Hepatocyte (in vitro differentiated cells): Measurements from ENCODE around the gene EIF4ENIF1. TPM values are rescaled to one million over a fixed set of nuclear protein-coding genes. Genes with fewer than 3 reads are reported as not detected.

Experiments used
- DNase-seq: peaks from one replicate; pipeline ENCODE4 v3.0.0-alpha.2; 2016; ENCODE audit warnings: low spot score
- H2AFZ ChIP-seq: fragments of 200-600 bp; sonication (generic); 2 replicates; pipeline ENCODE4 v1.6.0; 2016; ENCODE audit warnings: antibody characterized with exemption, mild to moderate bottlenecking
- H3K27ac ChIP-seq: fragments of 200-600 bp; sonication (generic); 2 replicates; pipeline ENCODE4 v1.5.1; 2016; ENCODE audit warnings: mild to moderate bottlenecking
- H3K27me3 ChIP-seq: fragments of 200-600 bp; sonication (generic); 2 replicates; pipeline ENCODE4 v1.6.1; 2016
- H3K36me3 ChIP-seq: fragments of 200-600 bp; sonication (generic); replicated peaks from 2 replicates; pipeline ENCODE4 v1.5.1; 2016; ENCODE audit warnings: low read depth; ENCODE audit not compliant: insufficient read depth
- H3K4me1 ChIP-seq: fragments of 200-600 bp; sonication (generic); 2 replicates; pipeline ENCODE4 v1.5.1; 2016; ENCODE audit warnings: mild to moderate bottlenecking, moderate library complexity; ENCODE audit not compliant: insufficient read depth
- H3K4me2 ChIP-seq: fragments of 200-600 bp; sonication (generic); 2 replicates; pipeline ENCODE4 v1.6.0; 2016
- H3K4me3 ChIP-seq: fragments of 200-600 bp; sonication (generic); 2 replicates; pipeline ENCODE4 v1.5.1; 2016; ENCODE audit warnings: mild to moderate bottlenecking
- H3K79me2 ChIP-seq: fragments of 200-600 bp; sonication (generic); 2 replicates; pipeline ENCODE4 v1.6.0; 2017; ENCODE audit warnings: mild to moderate bottlenecking
- H3K9me2 ChIP-seq: fragments of 200-600 bp; sonication (generic); replicated peaks from 2 replicates; pipeline ENCODE4 v1.6.0; 2017; ENCODE audit warnings: mild to moderate bottlenecking; ENCODE audit not compliant: insufficient read depth
- H3K9me3 ChIP-seq: fragments of 200-600 bp; sonication (generic); 2 replicates; pipeline ENCODE4 v1.5.1; 2016; ENCODE audit warnings: low read depth, mild to moderate bottlenecking
- H4K20me1 ChIP-seq: fragments of 200-600 bp; sonication (generic); 2 replicates; pipeline ENCODE4 v1.6.0; 2016; ENCODE audit warnings: mild to moderate bottlenecking; ENCODE audit not compliant: insufficient read depth, poor library complexity, severe bottlenecking
- EZH2 ChIP-seq: fragments of 200-600 bp; sonication (generic); IDR thresholded peaks from 2 replicates; pipeline ENCODE4 v1.6.1; 2016; ENCODE audit warnings: antibody characterized with exemption, mild to moderate bottlenecking, borderline replicate concordance
- EZH2phosphoT487 ChIP-seq: fragments of 200-600 bp; sonication (generic); IDR thresholded peaks from one replicate; pipeline ENCODE4 v1.6.1; 2018; ENCODE audit warnings: antibody characterized with exemption, mild to moderate bottlenecking, low read depth, moderate library complexity; ENCODE audit not compliant: unreplicated experiment, severe bottlenecking
- WGBS: methylation state at CpG from one replicate; pipeline ENCODE4 v1.1.6; 2016; ENCODE audit warnings: low lambda C conversion rate; ENCODE audit errors: missing lambda C conversion rate; 5-methylcytosine and 5-hydroxymethylcytosine counted together
- polyA plus RNA-seq: library from polyadenylated mRNA; unstranded; fragments of >200 nt; fragmentation: Nextera tagmentation; extraction: Ambion mirVana; gene quantifications from 2 replicates; pipeline ENCODE4 v1.2.1, GENCODE V29; 2016
- total RNA-seq: library from RNA; depleted of rRNA; stranded (reverse); fragments of >200 nt; gene quantifications from 2 replicates; pipeline ENCODE4 v1.2.3, GENCODE V29; 2014
- TF ChIP-seq, protein P1 (sequence below): fragments of 200-600 bp; sonication (generic); IDR thresholded peaks from 2 replicates; pipeline ENCODE4 v1.5.1; 2016; ENCODE audit warnings: antibody characterized with exemption, mild to moderate bottlenecking; ENCODE audit not compliant: poor library complexity

EIF4ENIF1 gene
- total and polyA plus RNA-seq, 2 experiments from 2014 or later, result 9.2 to 13.3 TPM

DNA sequence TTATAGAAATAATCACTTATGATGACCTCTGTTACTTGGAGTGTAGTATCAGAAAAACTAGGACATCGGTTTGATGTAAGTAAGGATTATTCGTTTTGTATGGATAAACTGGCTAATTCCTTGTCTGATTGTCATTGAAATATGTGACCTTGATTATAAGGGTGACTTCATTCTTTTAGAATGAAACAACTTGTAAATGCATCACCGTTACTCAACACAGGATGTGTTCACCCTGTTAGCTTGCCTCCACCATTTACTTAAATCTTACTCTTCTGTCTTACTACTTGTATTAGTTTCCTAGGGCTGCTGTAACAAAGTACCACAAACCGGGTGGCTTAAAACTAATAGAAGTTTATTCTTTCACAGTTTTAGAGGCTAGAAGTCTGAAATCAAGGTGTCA, 14.6 kb upstream of the EIF4ENIF1 start:
- Histone ChIP-seq H3K27me3 (no peaks in the 10 kb centered on the region), H3K4me1 (no peaks in the 10 kb centered on the region), H3K79me2 (peaks cover 6% of the 10 kb centered on the region), H3K4me2 (no peak overlapping the region), H3K36me3 (no peaks in the 10 kb centered on the region), H3K9me3 (no peaks in the 10 kb centered on the region), H3K9me2 (no peaks in the 10 kb centered on the region), H3K27ac (no peak overlapping the region), H3K4me3 (no peak overlapping the region), H4K20me1 (no peaks in the 10 kb centered on the region), H2AFZ (no peak overlapping the region)
- TF ChIP-seq EZH2 (no peak), EZH2phosphoT487 (no peak)
- TF ChIP-seq, protein P1, sequence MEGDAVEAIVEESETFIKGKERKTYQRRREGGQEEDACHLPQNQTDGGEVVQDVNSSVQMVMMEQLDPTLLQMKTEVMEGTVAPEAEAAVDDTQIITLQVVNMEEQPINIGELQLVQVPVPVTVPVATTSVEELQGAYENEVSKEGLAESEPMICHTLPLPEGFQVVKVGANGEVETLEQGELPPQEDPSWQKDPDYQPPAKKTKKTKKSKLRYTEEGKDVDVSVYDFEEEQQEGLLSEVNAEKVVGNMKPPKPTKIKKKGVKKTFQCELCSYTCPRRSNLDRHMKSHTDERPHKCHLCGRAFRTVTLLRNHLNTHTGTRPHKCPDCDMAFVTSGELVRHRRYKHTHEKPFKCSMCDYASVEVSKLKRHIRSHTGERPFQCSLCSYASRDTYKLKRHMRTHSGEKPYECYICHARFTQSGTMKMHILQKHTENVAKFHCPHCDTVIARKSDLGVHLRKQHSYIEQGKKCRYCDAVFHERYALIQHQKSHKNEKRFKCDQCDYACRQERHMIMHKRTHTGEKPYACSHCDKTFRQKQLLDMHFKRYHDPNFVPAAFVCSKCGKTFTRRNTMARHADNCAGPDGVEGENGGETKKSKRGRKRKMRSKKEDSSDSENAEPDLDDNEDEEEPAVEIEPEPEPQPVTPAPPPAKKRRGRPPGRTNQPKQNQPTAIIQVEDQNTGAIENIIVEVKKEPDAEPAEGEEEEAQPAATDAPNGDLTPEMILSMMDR, result no peak
- WGBS, result 83% methylated on average over 4 of the region's 4 CpGs
- no peak for DNase-seq

DNA sequence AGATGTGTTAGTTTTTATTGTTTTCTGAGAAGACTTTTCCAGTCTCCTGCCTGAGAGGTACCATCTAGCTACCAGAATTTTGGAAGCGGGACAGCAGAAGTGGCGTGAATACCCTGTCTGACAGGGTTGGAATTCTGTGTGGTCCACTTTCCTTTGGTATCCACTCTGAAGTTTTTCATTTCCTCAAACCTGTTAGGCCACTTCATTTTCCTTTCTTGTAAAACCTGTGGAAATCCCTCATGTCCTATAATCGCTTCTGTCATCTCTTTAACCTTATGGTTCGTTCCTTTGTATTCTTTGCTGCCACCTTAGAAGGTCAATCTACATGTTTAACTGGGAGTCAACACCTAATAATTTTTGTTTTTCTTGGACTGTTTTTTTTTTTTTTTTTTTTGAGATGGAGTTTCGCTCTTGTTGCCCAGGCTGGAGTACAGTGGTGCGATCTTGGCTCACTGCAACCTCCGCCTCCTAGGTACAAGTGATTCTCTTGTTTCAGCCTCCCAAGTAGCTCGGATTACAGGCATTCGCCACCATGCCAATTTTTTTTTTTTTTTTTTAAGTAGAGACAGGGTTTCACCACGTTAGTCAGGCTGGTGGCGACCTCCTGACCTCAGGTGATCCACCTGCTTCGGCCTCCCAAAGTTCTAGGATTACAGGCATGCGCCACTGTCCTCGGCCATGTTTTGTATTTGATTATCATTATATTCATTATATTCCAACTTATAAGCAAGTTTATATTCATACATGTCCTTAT, 13.7 kb upstream of the EIF4ENIF1 start:
- H3K27ac ChIP-seq, result no peak overlapping the region
- H3K9me2 ChIP-seq, result no peaks in the 10 kb centered on the region
- H4K20me1 ChIP-seq, result no peaks in the 10 kb centered on the region
- H3K79me2 ChIP-seq, result peaks cover 6% of the 10 kb centered on the region
- no peaks in the 10 kb centered on the region for H3K4me1 ChIP-seq
- TF ChIP-seq, protein P1, result no peak
- H3K9me3 ChIP-seq, result no peaks in the 10 kb centered on the region
- WGBS, result 78% methylated on average over 14 of the region's 14 CpGs
- no peak overlapping the region for H3K4me3 ChIP-seq
- no peaks in the 10 kb centered on the region for H3K36me3 ChIP-seq
- no peak overlapping the region for H2AFZ ChIP-seq
- no peaks in the 10 kb centered on the region for H3K27me3 ChIP-seq
- no peak overlapping the region for H3K4me2 ChIP-seq
- no peak for DNase-seq

DNA sequence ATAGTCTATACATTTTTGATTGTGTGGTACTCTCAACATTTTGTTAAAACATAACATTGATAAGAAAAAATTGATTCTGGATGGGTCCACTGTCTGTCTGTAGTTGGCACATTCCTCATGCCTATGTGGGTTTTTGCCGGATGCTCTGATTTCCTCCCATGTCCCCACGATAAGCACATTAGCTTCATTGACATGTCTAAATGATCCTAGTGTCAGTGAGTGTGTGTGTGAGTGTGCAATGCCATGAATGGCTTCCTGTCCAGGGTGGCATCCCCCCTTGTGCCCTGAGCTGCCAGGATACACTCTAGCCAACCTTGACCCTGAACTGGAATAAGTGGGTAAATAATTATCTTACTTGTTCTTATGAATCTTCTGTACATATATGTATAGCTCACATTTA, 12.1 kb upstream of the EIF4ENIF1 start:
- no peak for DNase-seq
- WGBS, result 93% methylated on average over 2 of the region's 2 CpGs
- Histone ChIP-seq H3K27me3 (no peaks in the 10 kb centered on the region), H3K9me3 (no peaks in the 10 kb centered on the region), H3K4me3 (no peak overlapping the region), H3K79me2 (peaks cover 20% of the 10 kb centered on the region), H4K20me1 (no peaks in the 10 kb centered on the region), H3K27ac (no peak overlapping the region), H3K36me3 (no peaks in the 10 kb centered on the region), H2AFZ (no peak overlapping the region), H3K4me1 (no peaks in the 10 kb centered on the region), H3K4me2 (no peak overlapping the region), H3K9me2 (no peaks in the 10 kb centered on the region)
- TF ChIP-seq EZH2phosphoT487 (no peak), EZH2 (no peak)
- TF ChIP-seq, protein P1, result no peak
